H54 (cell line): ENCODE measurements around the gene PVALEF.

ENCODE experiments used
- DNase-seq: peaks from one replicate; pipeline ENCODE4 v3.0.0; 2011; ENCODE audit warnings: low spot score, mixed read lengths; ENCODE audit not compliant: insufficient read length
- FAIRE-seq: peaks from 3 replicates; lab custom pipeline; 2011; peaks lifted over from hg19 to GRCh38; lab: Jason Lieb, UNC
- POLR2A ChIP-seq: IDR thresholded peaks from 2 replicates; pipeline ENCODE4 v1.6.1; 2011; ENCODE audit warnings: low read depth, mild to moderate bottlenecking, low read length

PVALEF gene

GRCh38 chr17:81132197-81132540, 33.1 kb upstream of the PVALEF start:
- no peak for FAIRE-seq
- TF ChIP-seq POLR2A, result no peak
- no peak for DNase-seq

- no peak for FAIRE-seq
- DNase-seq, result no peak
- no peak for TF ChIP-seq POLR2A
Measured at GRCh38 chr17:81132770-81133723, 32.3 kb upstream of the PVALEF start.

GRCh38 chr17:81134064-81134781, 31.1 kb upstream of the PVALEF start:
- FAIRE-seq (no peak), DNase-seq (no peak)
- no peak for TF ChIP-seq POLR2A

GRCh38 chr17:81135505-81136278, 29.6 kb upstream of the PVALEF start:
- FAIRE-seq (no peak), DNase-seq (no peak)
- no peak for TF ChIP-seq POLR2A

GRCh38 chr17:81136366-81136765, 28.9 kb upstream of the PVALEF start:
- TF ChIP-seq POLR2A, result no peak
- DNase-seq (no peak), FAIRE-seq (no peak)

GRCh38 chr17:81137248-81137647, 28.1 kb upstream of the PVALEF start:
- DNase-seq (no peak), FAIRE-seq (no peak)
- no peak for TF ChIP-seq POLR2A

- TF ChIP-seq POLR2A, result no peak
- DNase-seq, result no peak
- FAIRE-seq, result no peak
Measured at GRCh38 chr17:81138083-81138482, 27.2 kb upstream of the PVALEF start.

GRCh38 chr17:81138500-81138899, 26.8 kb upstream of the PVALEF start:
- FAIRE-seq (no peak), DNase-seq (no peak)
- TF ChIP-seq POLR2A, result peak; percentile 6; the same call in 1 of the 2 replicates

- no peak for FAIRE-seq
- TF ChIP-seq POLR2A, result no peak
Measured at GRCh38 chr17:81139428-81139827, 25.9 kb upstream of the PVALEF start.

GRCh38 chr17:81140018-81140417, 25.3 kb upstream of the PVALEF start:
- TF ChIP-seq POLR2A, result no peak
- FAIRE-seq (no peak), DNase-seq (no peak)

More at GRCh38 chr17:81139428-81139827, 25.9 kb upstream of the PVALEF start:
- DNase-seq, result no peak

- no peak for DNase-seq
- FAIRE-seq, result no peak
- no peak for TF ChIP-seq POLR2A
Measured at GRCh38 chr17:81140695-81141094, 24.6 kb upstream of the PVALEF start.

- FAIRE-seq (no peak), DNase-seq (peak; percentile 80)
- 0 out of 2 replicates have a peak, but pooled peaks have one; percentile 18 for TF ChIP-seq POLR2A
Measured at GRCh38 chr17:81142301-81143199, 22.8 kb upstream of the PVALEF start.

GRCh38 chr17:81143200-81143527, 22.1 kb upstream of the PVALEF start:
- no peak for DNase-seq
- TF ChIP-seq POLR2A, result no peak
- no peak for FAIRE-seq
